Stimulated activated naive B cell treated with anti-CD40 and anti-IgM and Interleukin-4, amounts not matched to agents 10 μg/mL and 1 μg/mL and 100 μg/mL, for 72 hours (primary cell): ENCODE results near the gene EPM2A.
"Not testable (repeated sequence)": the region's sequence is repeated elsewhere in the genome, so short reads cannot be mapped to it uniquely, and the experiment has no call there.

ENCODE experiments used
- ATAC-seq, 2 donors: fragments of 150-1000 bp; cut with Tn5 transposase; replicated peaks; 2 replicates each; pipeline ENCODE4 v1.10.0; 2021; ENCODE audit warnings: moderate library complexity in 1 of 2
- DNase-seq: peaks from one replicate; pipeline ENCODE4 v3.0.0; 2021
- H3K27ac Mint-ChIP-seq: one replicate; pipeline ENCODE4 v1.8.0; 2022; ENCODE audit warnings: mild to moderate bottlenecking, mixed read lengths
- H3K27me3 Mint-ChIP-seq, 2 donors: one replicate each; pipeline ENCODE4 v1.8.0; 2022; ENCODE audit warnings: mixed read lengths in 2 of 2
- H3K36me3 Mint-ChIP-seq, 2 donors: one replicate each; pipeline ENCODE4 v1.8.0; 2022; ENCODE audit warnings: mixed read lengths in 2 of 2, mild to moderate bottlenecking in 1 of 2
- H3K4me1 Mint-ChIP-seq, 2 donors: one replicate each; pipeline ENCODE4 v1.8.0; 2022; ENCODE audit warnings: mixed read lengths in 2 of 2, mild to moderate bottlenecking in 1 of 2
- H3K4me3 Mint-ChIP-seq, 2 donors: one replicate each; pipeline ENCODE4 v1.8.0; 2022; ENCODE audit warnings: mild to moderate bottlenecking in 2 of 2, mixed read lengths in 2 of 2, moderate library complexity in 1 of 2
- H3K9me3 Mint-ChIP-seq, 2 donors: one replicate each; pipeline ENCODE4 v1.8.0; 2022; ENCODE audit warnings: mixed read lengths in 2 of 2, mild to moderate bottlenecking in 1 of 2

EPM2A gene

GRCh38 chr6:145722190-145722589 lies 13.1 kb downstream of the EPM2A start:
- H3K27ac Mint-ChIP-seq, result no peak overlapping the region
- peaks cover 14 to 26% of the 10 kb centered on the region in 2 donors for H3K36me3 Mint-ChIP-seq
- H3K4me3 Mint-ChIP-seq, result no peak overlapping the region
- no peak for ATAC-seq
- peaks cover 3 to 7% of the 10 kb centered on the region in 2 donors for H3K9me3 Mint-ChIP-seq
- H3K4me1 Mint-ChIP-seq, result peaks cover 0 to 4% of the 10 kb centered on the region in 2 donors
- no peaks in the 10 kb centered on the region for H3K27me3 Mint-ChIP-seq
- DNase-seq, result no peak

GRCh38 chr6:145721144-145721543 lies 14.2 kb downstream of the EPM2A start:
- DNase-seq (no peak), ATAC-seq (no peak)
- Mint-ChIP-seq H3K4me3 (no peak overlapping the region), H3K9me3 (peaks cover 3 to 8% of the 10 kb centered on the region in 2 donors), H3K27me3 (no peaks in the 10 kb centered on the region), H3K27ac (no peak overlapping the region), H3K4me1 (peaks cover 5 to 7% of the 10 kb centered on the region in 2 donors), H3K36me3 (peaks cover 23 to 33% of the 10 kb centered on the region in 2 donors)

- no peak for ATAC-seq
- Mint-ChIP-seq H3K4me3 (no peak overlapping the region), H3K9me3 (peaks cover 14 to 22% of the 10 kb centered on the region in 2 donors), H3K36me3 (peaks cover 42 to 52% of the 10 kb centered on the region in 2 donors), H3K27ac (no peak overlapping the region), H3K27me3 (no peaks in the 10 kb centered on the region), H3K4me1 (peaks cover 2 to 7% of the 10 kb centered on the region in 2 donors)
- DNase-seq, result no peak
These were observed 19.9 kb downstream of the EPM2A start for GRCh38 chr6:145715426-145715825.

GRCh38 chr6:145714731-145715130 lies 20.6 kb downstream of the EPM2A start:
- ATAC-seq, result no peak
- no peak overlapping the region for H3K27ac Mint-ChIP-seq

GRCh38 chr6:145713773-145714172 lies 21.5 kb downstream of the EPM2A start:
- no peak overlapping the region for H3K27ac Mint-ChIP-seq
- H3K27me3 Mint-ChIP-seq, result no peaks in the 10 kb centered on the region
- ATAC-seq, result no peak

More at GRCh38 chr6:145714731-145715130, 20.6 kb downstream of the EPM2A start:
- Mint-ChIP-seq H3K4me1 (peaks cover 2 to 7% of the 10 kb centered on the region in 2 donors), H3K9me3 (peaks cover 14 to 22% of the 10 kb centered on the region in 2 donors), H3K4me3 (no peak overlapping the region), H3K36me3 (peaks cover 42 to 53% of the 10 kb centered on the region in 2 donors), H3K27me3 (no peaks in the 10 kb centered on the region)
- DNase-seq, result no peak

GRCh38 chr6:145711372-145711771 lies 23.9 kb downstream of the EPM2A start:
- Mint-ChIP-seq H3K27me3 (no peaks in the 10 kb centered on the region), H3K36me3 (peaks cover 54 to 65% of the 10 kb centered on the region in 2 donors), H3K4me1 (peaks cover 10 to 15% of the 10 kb centered on the region in 2 donors), H3K9me3 (peaks cover 27 to 33% of the 10 kb centered on the region in 2 donors), H3K4me3 (no peak overlapping the region), H3K27ac (no peak overlapping the region)
- ATAC-seq (no peak), DNase-seq (no peak)

More at GRCh38 chr6:145713773-145714172, 21.5 kb downstream of the EPM2A start:
- Mint-ChIP-seq H3K36me3 (peaks cover 49 to 62% of the 10 kb centered on the region in 2 donors), H3K9me3 (peaks cover 22 to 24% of the 10 kb centered on the region in 2 donors), H3K4me3 (no peak overlapping the region), H3K4me1 (peaks cover 2 to 7% of the 10 kb centered on the region in 2 donors)
- DNase-seq, result no peak

- Mint-ChIP-seq H3K27ac (peak overlapping the region; percentile 60), H3K4me3 (no peak overlapping the region), H3K9me3 (peaks cover 15 to 21% of the 10 kb centered on the region in 2 donors), H3K4me1 (peaks cover 15 to 20% of the 10 kb centered on the region in 2 donors), H3K27me3 (no peaks in the 10 kb centered on the region), H3K36me3 (peaks cover 33 to 34% of the 10 kb centered on the region in 2 donors)
- no peak for DNase-seq
- ATAC-seq, result peak in 1 of 2 donors; percentile 55
These were observed 27.9 kb downstream of the EPM2A start for GRCh38 chr6:145707397-145707796.

- H3K27ac Mint-ChIP-seq, result peak overlapping the region; percentile 26
- ATAC-seq, result no peak
These were observed 29.8 kb downstream of the EPM2A start for GRCh38 chr6:145705561-145705960.

GRCh38 chr6:145704143-145704781 lies 31.1 kb downstream of the EPM2A start:
- Mint-ChIP-seq H3K4me1 (peaks cover 15 to 20% of the 10 kb centered on the region in 2 donors), H3K36me3 (peaks cover 23 to 26% of the 10 kb centered on the region in 2 donors), H3K27me3 (no peaks in the 10 kb centered on the region), H3K9me3 (peaks cover 8 to 15% of the 10 kb centered on the region in 2 donors), H3K27ac (no peak overlapping the region), H3K4me3 (no peak overlapping the region)
- ATAC-seq (no peak), DNase-seq (no peak)

More at GRCh38 chr6:145705561-145705960, 29.8 kb downstream of the EPM2A start:
- Mint-ChIP-seq H3K4me1 (peaks cover 15 to 20% of the 10 kb centered on the region in 2 donors), H3K36me3 (peaks cover 28 to 30% of the 10 kb centered on the region in 2 donors), H3K9me3 (peaks cover 9 to 18% of the 10 kb centered on the region in 2 donors), H3K4me3 (no peak overlapping the region), H3K27me3 (no peaks in the 10 kb centered on the region)
- no peak for DNase-seq

GRCh38 chr6:145699462-145699861 lies 35.9 kb downstream of the EPM2A start:
- Mint-ChIP-seq H3K27ac (no peak overlapping the region), H3K4me1 (no peaks in the 10 kb centered on the region), H3K9me3 (peaks cover 10 to 16% of the 10 kb centered on the region in 2 donors), H3K36me3 (peaks cover 17 to 18% of the 10 kb centered on the region in 2 donors), H3K4me3 (no peak overlapping the region), H3K27me3 (no peaks in the 10 kb centered on the region)
- ATAC-seq, result no peak
- DNase-seq, result no peak

GRCh38 chr6:145697401-145697800 lies 37.9 kb downstream of the EPM2A start:
- not testable (repeated sequence) for H3K4me1 Mint-ChIP-seq, H3K27me3 Mint-ChIP-seq, DNase-seq, H3K27ac Mint-ChIP-seq, H3K4me3 Mint-ChIP-seq, ATAC-seq
- Mint-ChIP-seq H3K9me3 (peaks cover 10 to 16% of the 10 kb centered on the region in 2 donors), H3K36me3 (peaks cover 25 to 27% of the 10 kb centered on the region in 2 donors)

GRCh38 chr6:145694083-145694737 lies 41.1 kb downstream of the EPM2A start:
- Mint-ChIP-seq H3K36me3 (peaks cover 31 to 34% of the 10 kb centered on the region in 2 donors), H3K4me3 (no peak overlapping the region), H3K4me1 (peaks cover 5 to 22% of the 10 kb centered on the region in 2 donors), H3K27ac (no peak overlapping the region), H3K9me3 (peaks cover 14 to 16% of the 10 kb centered on the region in 2 donors), H3K27me3 (no peaks in the 10 kb centered on the region)
- ATAC-seq, result no peak
- DNase-seq, result no peak

GRCh38 chr6:145690969-145691368 lies 44.4 kb downstream of the EPM2A start:
- Mint-ChIP-seq H3K9me3 (peaks cover 0 to 5% of the 10 kb centered on the region in 2 donors), H3K4me1 (peaks cover 9 to 32% of the 10 kb centered on the region in 2 donors), H3K36me3 (peaks cover 20 to 26% of the 10 kb centered on the region in 2 donors), H3K27me3 (no peaks in the 10 kb centered on the region), H3K4me3 (no peak overlapping the region), H3K27ac (no peak overlapping the region)
- ATAC-seq (no peak), DNase-seq (no peak)

- H3K36me3 Mint-ChIP-seq, result peaks cover 25 to 35% of the 10 kb centered on the region in 2 donors
- H3K27me3 Mint-ChIP-seq, result no peaks in the 10 kb centered on the region
- H3K4me1 Mint-ChIP-seq, result peaks cover 9 to 32% of the 10 kb centered on the region in 2 donors
- DNase-seq, result no peak
- peak overlapping the region; percentile 31 for H3K27ac Mint-ChIP-seq
- H3K9me3 Mint-ChIP-seq, result peaks cover 0 to 4% of the 10 kb centered on the region in 2 donors
- ATAC-seq, result peak; percentile 55 to 56
- H3K4me3 Mint-ChIP-seq, result no peak overlapping the region
These were observed 45.8 kb downstream of the EPM2A start for GRCh38 chr6:145689529-145689928.
